ENCODE measurements around the gene LINGO3. TPM values are rescaled to one million over a fixed set of nuclear protein-coding genes. Genes with fewer than 3 reads are reported as not detected.

The LINGO3 gene
- total and polyA plus RNA-seq, 10 of the 15 experiments (the other 5 are each of a cell fraction or from before 2014, with no cell fraction given), result 0.09 to 2.0 (median 0.40) TPM; not detected in 5

- TF ChIP-seq SKIL (IDR thresholded peaks at IDR 0.05; ENCODE audit: low read depth, poor library complexity, severe bottlenecking) (no peak), ZNF687 (IDR thresholded peaks at IDR 0.05) (peak; percentile 50; the same call in 1 of the 2 replicates), ZBED1 (IDR thresholded peaks at IDR 0.05; ENCODE audit: borderline replicate concordance) (no peak), SPI1 (IDR thresholded peaks at IDR 0.05; ENCODE audit: borderline replicate concordance, insufficient read depth, low read depth, low read length) (peak; percentile 96), CREM (IDR thresholded peaks at IDR 0.05; ENCODE audit: low read depth) (no peak), NR2C2 (IDR thresholded peaks at IDR 0.05; ENCODE audit: borderline replicate concordance, control insufficient read depth, insufficient read length, low read depth) (no peak), MTA3 (IDR thresholded peaks at IDR 0.05; ENCODE audit: borderline replicate concordance, low read length) (no peak), RUNX3 (IDR thresholded peaks at IDR 0.05; ENCODE audit: low read length) (0 out of 2 replicates have a peak, but pooled peaks have one; percentile 46), BHLHE40 (IDR thresholded peaks at IDR 0.05; ENCODE audit: borderline replicate concordance in 1 of 2, low read depth in 2 of 2, low read length in 1 of 2) (peak in 1 of 2 experiments; percentile 70; a peak in 2 of 4 replicates), ATF2 (IDR thresholded peaks at IDR 0.05; ENCODE audit: low read length) (no peak), ZBTB11 (CRISPR knock-in tag; IDR thresholded peaks at IDR 0.05) (no peak), CHD2 (IDR thresholded peaks at IDR 0.05; ENCODE audit: borderline replicate concordance, low read depth, low read length) (no peak), SP1 (IDR thresholded peaks at IDR 0.05; ENCODE audit: low read depth, low read length) (peak; percentile 24), HDAC6 (IDR thresholded peaks at IDR 0.05; ENCODE audit: unreplicated experiment) (no peak)
These were observed 41.6 kb downstream of the LINGO3 start (continued) for GRCh38 chr19:2266183-2266993.

All from GM12878 (cell line).